ENCODE results near the gene MNAT1. TPM values are rescaled to one million over a fixed set of nuclear protein-coding genes. Genes with fewer than 3 reads are reported as not detected.

The MNAT1 gene
- total RNA-seq, 1 donor: 71.7 TPM

DNA sequence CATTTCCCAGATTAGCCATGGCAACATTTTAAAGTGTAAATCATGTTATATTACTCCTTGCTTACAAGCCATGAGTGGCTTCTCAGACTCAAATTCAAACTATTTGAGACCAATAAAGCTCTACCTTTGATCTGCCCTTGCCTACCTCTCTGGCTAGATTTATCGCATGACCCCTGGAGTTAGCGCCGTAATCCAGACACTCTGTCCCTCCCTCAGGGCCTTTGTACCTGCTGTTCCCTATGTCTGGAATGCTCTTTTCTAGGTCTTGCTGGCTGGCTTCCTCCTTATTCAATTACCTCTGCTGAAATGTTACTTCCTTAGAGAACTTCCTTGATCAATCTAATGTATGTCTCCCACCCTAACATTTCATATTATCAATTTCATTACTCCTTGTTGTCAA lies 26.7 kb upstream of the MNAT1 start:
- TF ChIP-seq, protein P1, sequence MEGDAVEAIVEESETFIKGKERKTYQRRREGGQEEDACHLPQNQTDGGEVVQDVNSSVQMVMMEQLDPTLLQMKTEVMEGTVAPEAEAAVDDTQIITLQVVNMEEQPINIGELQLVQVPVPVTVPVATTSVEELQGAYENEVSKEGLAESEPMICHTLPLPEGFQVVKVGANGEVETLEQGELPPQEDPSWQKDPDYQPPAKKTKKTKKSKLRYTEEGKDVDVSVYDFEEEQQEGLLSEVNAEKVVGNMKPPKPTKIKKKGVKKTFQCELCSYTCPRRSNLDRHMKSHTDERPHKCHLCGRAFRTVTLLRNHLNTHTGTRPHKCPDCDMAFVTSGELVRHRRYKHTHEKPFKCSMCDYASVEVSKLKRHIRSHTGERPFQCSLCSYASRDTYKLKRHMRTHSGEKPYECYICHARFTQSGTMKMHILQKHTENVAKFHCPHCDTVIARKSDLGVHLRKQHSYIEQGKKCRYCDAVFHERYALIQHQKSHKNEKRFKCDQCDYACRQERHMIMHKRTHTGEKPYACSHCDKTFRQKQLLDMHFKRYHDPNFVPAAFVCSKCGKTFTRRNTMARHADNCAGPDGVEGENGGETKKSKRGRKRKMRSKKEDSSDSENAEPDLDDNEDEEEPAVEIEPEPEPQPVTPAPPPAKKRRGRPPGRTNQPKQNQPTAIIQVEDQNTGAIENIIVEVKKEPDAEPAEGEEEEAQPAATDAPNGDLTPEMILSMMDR (IDR thresholded peaks at IDR 0.05; ENCODE audit: insufficient read depth, low read depth, low read length): no peak
- no peak overlapping the region for H3K4me3 ChIP-seq (ENCODE audit: low read depth, low read length)
- DNase-seq (ENCODE audit: low read depth): no peak

DNA sequence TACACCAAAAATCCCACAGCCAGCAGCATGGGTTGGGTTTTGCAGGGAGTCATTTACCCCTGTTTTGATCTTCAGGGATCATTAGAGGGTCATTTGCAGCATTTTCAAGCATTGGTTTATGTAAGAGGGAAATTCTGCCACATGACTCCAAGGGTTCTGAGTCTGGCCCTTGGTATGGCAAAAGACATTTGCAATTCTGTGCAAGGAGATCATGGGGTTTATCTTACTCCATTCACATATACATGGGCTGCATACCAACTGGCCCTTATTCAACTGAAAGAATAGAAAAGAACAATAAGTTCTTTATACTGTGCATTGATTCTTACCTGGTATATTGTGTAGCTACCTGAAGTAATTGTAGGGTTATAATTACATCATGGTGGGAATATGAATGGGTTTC lies 24.1 kb upstream of the MNAT1 start:
- TF ChIP-seq, protein P1 (IDR thresholded peaks at IDR 0.05; ENCODE audit: insufficient read depth, low read depth, low read length): no peak
- DNase-seq (ENCODE audit: low read depth): no peak
- no peak overlapping the region for H3K4me3 ChIP-seq (ENCODE audit: low read depth, low read length)

DNA sequence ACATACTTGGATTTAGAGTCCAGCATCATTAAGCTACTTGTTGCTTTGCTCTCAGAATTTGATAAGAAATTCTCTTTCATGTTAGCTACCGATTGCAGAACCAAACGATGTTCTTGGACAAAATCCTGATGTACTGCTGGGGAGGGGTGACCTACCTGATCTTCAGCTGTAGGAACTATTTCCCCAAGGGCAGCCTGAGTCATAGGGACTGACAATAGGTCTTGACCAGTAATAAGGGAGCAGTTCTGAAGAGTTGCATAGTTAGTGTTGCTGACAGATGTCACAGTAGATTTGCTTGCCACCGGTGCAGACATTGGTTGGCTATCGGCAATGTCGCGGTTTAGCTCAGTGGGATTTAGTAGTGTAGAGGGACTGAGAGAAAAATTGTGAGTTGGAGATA lies 21.0 kb upstream of the MNAT1 start:
- TF ChIP-seq, protein P1 (IDR thresholded peaks at IDR 0.05; ENCODE audit: insufficient read depth, low read depth, low read length): no peak
- no peak overlapping the region for H3K4me3 ChIP-seq (ENCODE audit: low read depth, low read length)
- no peak for DNase-seq (ENCODE audit: low read depth)

DNA sequence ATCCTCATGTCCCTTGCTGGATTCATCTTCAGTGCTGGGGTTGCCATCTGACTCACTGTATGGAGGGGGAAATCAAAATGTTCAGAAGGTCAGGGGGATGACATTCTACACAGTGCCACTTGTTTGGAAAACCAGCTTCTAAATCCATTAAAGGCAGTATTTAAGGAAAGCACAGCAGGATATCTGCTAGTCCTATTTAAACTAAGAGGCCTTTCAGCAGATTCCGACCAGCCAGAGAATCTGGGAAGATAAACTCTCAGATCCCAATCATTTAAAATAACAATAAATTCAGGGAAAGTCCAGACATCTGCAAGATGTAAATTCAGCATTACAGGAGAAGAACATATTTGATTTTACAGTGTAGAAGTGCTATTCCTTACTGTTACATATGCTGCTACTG lies 14.2 kb upstream of the MNAT1 start:
- TF ChIP-seq, protein P1 (IDR thresholded peaks at IDR 0.05; ENCODE audit: insufficient read depth, low read depth, low read length): no peak
- DNase-seq (ENCODE audit: low read depth): no peak
- no peak overlapping the region for H3K4me3 ChIP-seq (ENCODE audit: low read depth, low read length)

DNA sequence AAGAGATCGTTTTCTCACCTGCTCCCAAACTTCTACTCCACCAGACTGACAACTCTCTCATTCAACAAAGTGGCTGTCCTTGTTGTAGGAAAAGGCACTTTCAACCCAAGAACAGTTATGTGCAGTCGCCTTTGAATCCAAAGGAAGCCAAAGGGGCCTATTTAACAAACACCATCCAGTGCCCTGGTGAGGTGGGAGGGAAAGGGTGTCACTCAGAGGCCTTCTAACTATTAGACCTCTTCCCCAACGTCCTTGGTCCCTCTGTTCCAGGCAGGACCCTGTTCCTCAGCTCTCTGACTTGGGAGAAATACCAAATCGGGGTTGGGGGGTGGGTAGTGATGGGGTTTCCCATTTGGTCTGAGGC lies 13.6 kb upstream of the MNAT1 start:
- no peak for DNase-seq (ENCODE audit: low read depth)
- TF ChIP-seq, protein P1 (IDR thresholded peaks at IDR 0.05; ENCODE audit: insufficient read depth, low read depth, low read length): no peak
- peak overlapping the region; percentile 73 for H3K4me3 ChIP-seq (ENCODE audit: low read depth, low read length)

DNA sequence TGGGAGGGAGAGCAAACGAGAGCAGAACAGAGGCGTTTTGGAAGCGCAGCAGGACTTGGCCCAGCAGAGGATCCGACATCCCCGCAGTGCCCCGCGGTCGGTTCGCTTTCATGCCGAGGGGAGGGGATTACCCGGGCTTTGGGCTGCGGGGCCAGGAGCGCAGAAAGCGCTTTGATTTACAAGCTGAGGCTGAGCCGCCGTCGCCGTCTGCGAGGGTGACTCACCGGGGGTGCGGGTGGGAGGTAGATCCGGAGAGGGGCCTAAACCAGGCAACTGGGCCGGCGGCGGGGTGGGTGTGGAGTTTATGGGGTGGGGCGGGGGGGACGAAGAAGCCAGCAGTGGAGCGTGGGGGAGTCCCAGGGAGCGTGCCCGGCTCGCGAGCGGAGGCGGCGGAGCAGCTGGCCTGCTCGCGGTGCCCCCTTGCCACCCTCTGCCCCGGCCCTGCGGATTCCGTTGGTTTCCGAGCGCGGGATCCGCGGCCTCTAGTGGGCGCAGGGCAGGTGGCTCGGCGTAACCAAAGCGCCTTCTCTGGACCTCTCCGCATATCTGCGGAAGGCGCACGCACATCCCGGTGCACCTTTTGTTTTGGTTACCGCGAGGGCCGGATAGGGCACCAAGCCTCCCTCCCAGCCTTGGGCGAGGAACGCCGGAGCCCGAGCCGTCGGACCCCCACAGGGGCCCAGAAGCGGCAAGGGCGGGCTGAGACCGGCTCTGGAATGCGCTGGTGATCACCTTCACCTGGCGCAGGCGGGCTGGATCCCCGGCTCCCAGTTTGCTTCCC lies 13.0 kb upstream of the MNAT1 start:
- TF ChIP-seq, protein P1 (IDR thresholded peaks at IDR 0.05; ENCODE audit: insufficient read depth, low read depth, low read length): peak; percentile 37
- DNase-seq (ENCODE audit: low read depth): peak; percentile 55
- peak overlapping the region; percentile 73 for H3K4me3 ChIP-seq (ENCODE audit: low read depth, low read length)

DNA sequence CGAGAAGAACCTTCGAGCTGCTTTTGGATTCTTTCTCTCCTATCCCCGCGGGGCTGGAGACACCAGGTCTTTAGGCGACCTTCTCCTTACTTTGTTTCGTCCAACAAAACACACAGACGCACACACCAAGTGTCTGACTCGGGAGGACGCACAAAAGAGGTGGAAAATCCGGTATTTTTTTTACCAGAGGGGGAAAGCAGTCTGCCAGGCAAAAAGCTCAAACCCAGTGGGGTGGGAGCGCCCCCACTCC lies 12.5 kb upstream of the MNAT1 start:
- peak overlapping the region; percentile 73 for H3K4me3 ChIP-seq (ENCODE audit: low read depth, low read length)
- TF ChIP-seq, protein P1 (IDR thresholded peaks at IDR 0.05; ENCODE audit: insufficient read depth, low read depth, low read length): no peak
- DNase-seq (ENCODE audit: low read depth): no peak

All from fibroblast of villous mesenchyme (primary cell).